NCI-H1694 treated with DMSO at 0.1 percent for 48 hours (cell line): ENCODE data around the gene ZAP70.

Experiments
- DNase-seq: peaks from one replicate; lab custom pipeline; 2025; lab: John Stamatoyannopoulos, UW

ZAP70 gene

GRCh38 chr2:97788986-97789644 is 75.7 kb downstream of the ZAP70 start:
- no peak for DNase-seq
